Measurements from ENCODE around the gene HMSD.

Gene HMSD

GRCh38 chr18:63960891-63961290 is 11.8 kb downstream of the HMSD start:
- DNase-seq = no peak

GRCh38 chr18:63961435-63961980 is 12.4 kb downstream of the HMSD start:
- DNase-seq = no peak

- DNase-seq = no peak
Observed at GRCh38 chr18:63962137-63962536, 13.0 kb downstream of the HMSD start.

GRCh38 chr18:63963615-63964256 is 14.6 kb downstream of the HMSD start:
- peak; percentile 73 for DNase-seq

GRCh38 chr18:63964908-63965307 is 15.8 kb downstream of the HMSD start:
- no peak for DNase-seq

GRCh38 chr18:63965716-63966330 is 16.7 kb downstream of the HMSD start:
- no peak for DNase-seq

- peak; percentile 92 for DNase-seq
Observed at GRCh38 chr18:63969942-63970808, 21.1 kb downstream of the HMSD start, which contains the start of gene SERPINB8. SERPINB8 (plus strand) TSS chr18:63970081; CDS start chr18:63978309, 8,228 bp downstream.

GRCh38 chr18:63970809-63971205 is 21.7 kb downstream of the HMSD start:
- DNase-seq = peak; percentile 81

- DNase-seq = no peak
Observed at GRCh38 chr18:63971320-63972001, 22.4 kb downstream of the HMSD start.

- no peak for DNase-seq
Observed at GRCh38 chr18:63972002-63972376, 22.9 kb downstream of the HMSD start.

- no peak for DNase-seq
Observed at GRCh38 chr18:63974991-63975390, 25.9 kb downstream of the HMSD start.

- no peak for DNase-seq
Observed at GRCh38 chr18:63975628-63976027, 26.5 kb downstream of the HMSD start.

- no peak for DNase-seq
Observed at GRCh38 chr18:63977040-63977439, 27.9 kb downstream of the HMSD start.

GRCh38 chr18:63979409-63979920 is 30.4 kb downstream of the HMSD start:
- DNase-seq = peak; percentile 49

- no peak for DNase-seq
Observed at GRCh38 chr18:63980027-63980426, 30.9 kb downstream of the HMSD start.

- DNase-seq = no peak
Observed at GRCh38 chr18:63980896-63981460, 31.9 kb downstream of the HMSD start.

GRCh38 chr18:63981719-63982118 is 32.6 kb downstream of the HMSD start:
- no peak for DNase-seq

GRCh38 chr18:63982361-63982760 is 33.3 kb downstream of the HMSD start:
- no peak for DNase-seq

- no peak for DNase-seq
Observed at GRCh38 chr18:63986885-63987284, 37.8 kb downstream of the HMSD start.

- DNase-seq = no peak
Observed at GRCh38 chr18:63987743-63988142, 38.6 kb downstream of the HMSD start.

- no peak for DNase-seq
Observed at GRCh38 chr18:63992751-63993150, 43.6 kb downstream of the HMSD start.

- DNase-seq = peak; percentile 23
Observed at GRCh38 chr18:63994783-63995399, 45.8 kb downstream of the HMSD start.
